GM18526 (cell line): ENCODE results near the gene ATG4B.

Experiments used
- POLR2A ChIP-seq: IDR thresholded peaks from 3 replicates; pipeline ENCODE4 v1.6.1; 2011; ENCODE audit not compliant: insufficient read length; ENCODE audit errors: extremely low read depth

The ATG4B gene

DNA sequence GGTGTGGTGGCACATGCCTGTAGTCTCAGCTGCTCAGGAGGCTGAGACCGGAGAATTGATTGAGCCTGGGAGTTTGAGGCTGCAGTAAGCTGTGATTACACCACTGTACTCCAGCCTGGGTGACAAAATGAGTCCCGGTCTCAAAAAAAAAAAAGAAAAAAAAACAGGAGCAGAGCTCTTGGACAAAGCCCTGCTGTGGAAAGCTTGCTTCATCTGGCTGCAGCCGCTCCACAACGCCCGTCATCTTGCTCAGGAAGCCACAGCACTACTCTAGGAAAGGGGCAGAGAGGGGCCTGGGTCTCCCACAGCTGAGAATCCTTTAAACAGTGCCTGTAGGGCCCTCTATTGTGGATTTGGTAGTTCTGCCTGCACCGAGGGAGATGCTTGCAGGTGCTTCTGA lies 11.0 kb downstream of the ATG4B start:
- no peak for TF ChIP-seq POLR2A

DNA sequence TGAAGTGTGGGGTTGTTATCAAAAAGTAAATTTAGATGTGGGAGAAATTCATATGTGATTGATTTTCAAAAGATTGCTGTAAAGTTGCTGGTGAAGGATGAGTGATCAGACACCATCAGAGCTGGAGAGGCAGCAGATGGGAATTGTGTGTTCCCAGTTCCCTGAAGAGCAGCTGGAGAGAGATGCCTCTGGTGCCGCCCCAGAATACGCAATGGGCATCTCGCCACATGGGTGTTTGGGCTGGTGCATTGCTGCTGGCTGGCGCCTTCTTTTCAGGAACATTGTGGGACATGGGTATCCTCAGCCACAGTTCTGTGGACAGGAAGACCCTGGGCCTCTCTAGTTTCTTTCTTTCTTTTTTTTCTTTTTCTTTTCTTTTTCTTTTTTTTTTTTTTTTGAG lies 11.9 kb downstream of the ATG4B start:
- no peak for TF ChIP-seq POLR2A

DNA sequence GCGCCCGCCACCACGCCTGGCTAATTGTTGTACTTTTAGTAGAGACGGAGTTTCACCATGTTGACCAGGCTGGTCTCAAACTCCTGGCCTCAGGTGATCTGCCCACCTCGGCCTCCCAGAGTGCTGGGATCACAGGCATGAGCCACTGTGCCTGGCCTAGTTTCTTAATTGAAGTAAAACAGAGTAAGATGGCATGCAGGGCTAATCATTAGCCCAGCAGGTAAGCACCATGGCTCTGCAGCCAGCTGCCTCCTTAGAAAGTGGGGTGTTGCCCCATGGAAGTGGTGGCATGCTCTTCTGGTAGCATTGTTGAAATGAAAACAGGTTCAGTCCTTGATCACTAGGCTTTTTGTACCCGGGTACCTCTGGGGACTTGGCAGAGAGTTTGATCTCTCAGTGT lies 12.4 kb downstream of the ATG4B start:
- no peak for TF ChIP-seq POLR2A

DNA sequence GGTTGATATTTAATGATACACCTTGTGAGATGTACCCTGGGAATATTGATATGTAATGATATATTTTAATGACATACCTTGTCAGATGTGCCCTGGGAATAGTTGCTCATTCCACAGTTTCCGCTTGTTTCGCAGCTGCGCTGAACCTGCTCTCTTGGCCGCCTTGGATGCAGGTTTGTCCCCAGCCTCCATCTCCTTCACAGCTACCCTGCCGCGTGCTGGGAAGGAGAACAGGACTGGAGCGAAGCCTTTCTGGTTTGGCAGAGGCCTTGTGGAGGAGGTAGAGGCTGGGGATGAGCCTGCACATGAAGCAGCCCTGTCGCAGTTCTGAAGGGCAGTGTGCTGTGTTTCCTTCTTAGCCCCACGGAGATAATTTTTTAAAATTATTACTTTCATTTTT lies 14.6 kb downstream of the ATG4B start:
- no peak for TF ChIP-seq POLR2A

DNA sequence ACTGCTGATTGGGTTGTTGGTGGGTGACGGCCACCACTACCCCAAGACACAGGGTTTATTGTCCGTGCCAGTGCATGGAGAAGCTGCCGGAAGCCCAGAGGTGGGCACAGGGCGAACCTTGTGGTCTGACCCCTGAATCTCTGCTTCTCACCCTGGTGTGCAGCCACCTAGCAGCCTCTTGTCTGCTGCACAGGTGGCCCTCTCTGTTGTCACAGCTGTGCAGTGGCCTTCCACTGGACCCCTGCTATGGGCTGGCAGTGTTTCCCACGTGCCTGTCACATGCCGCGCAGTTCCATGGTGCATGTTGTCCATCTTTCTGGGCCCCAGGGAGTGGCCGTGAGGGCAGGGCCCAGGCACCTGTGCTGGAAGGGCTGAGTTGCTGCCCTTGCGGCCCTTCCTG lies 15.2 kb downstream of the ATG4B start:
- no peak for TF ChIP-seq POLR2A

DNA sequence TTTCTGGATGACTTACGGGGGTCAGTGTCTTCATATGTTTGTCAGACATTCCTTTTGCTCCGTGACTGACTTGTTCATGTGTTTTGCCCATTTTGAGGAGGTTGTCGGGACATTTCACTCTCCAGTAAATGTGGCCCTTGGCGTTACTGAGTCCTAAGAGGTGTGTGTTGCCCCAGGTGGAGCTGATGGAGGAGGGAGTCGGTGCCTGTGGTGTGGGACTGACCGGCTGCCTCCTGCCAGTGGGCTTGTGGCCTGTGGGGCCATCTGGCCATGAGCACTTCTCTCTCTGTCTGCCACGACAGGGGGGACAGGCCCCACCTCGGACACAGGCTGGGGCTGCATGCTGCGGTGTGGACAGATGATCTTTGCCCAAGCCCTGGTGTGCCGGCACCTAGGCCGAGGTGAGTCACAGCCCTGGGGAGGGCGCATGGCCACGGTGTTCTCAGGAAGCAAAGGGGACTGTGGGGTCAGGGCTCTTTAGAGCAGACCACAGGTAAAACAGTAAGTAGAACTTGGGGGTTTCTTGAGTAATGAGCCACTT lies 15.8 kb downstream of the ATG4B start:
- no peak for TF ChIP-seq POLR2A

DNA sequence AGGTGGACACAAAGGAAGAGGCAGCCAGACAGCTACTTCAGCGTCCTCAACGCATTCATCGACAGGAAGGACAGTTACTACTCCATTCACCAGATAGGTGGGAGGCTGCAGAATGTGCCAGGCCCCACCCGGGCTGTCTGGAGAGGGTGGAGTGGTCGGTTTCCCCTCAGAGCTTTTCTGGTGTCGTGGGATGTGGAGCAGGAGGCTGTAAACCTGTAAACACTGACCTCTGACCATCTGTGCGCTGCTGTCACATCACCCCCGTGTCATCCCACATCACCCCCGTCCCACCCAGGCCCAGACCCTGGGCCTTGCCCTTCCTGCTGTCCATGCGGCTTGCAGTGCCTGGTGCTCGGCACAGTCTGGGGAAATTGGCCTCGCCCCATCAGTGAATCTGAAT lies 17.1 kb downstream of the ATG4B start:
- no peak for TF ChIP-seq POLR2A

DNA sequence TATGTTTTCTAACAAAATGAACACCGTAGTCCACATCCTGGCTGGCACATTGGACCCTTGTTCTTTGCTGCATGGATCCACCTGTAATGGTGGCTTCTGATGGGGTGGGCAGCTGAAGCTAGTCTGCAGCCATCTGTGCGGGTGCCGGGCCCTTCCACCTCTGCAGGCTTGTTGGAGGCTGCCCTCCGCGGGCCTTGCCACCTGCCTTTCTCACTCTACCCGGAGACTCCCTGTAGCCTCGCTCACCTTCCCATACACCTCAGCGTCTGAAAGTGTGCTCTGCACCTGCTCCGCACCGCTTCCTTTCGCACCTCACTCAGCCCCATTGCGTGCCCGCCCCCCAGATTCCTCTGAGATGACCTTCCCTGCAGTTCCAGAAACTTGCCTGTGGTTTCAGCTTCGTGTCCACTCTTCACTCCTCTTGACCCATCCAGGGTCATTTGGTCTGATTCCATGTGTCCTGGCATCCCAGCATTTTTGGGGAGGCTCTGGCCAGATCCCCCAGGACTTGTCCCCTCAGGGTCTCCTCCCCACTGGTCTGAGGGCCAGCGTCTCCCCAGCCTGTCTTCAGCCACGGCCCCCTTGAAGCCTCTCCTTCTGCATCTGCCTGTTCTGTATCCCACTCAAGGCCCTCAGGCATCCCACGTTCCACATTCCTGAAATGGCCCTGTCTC lies 18.2 kb downstream of the ATG4B start:
- TF ChIP-seq POLR2A, result no peak

DNA sequence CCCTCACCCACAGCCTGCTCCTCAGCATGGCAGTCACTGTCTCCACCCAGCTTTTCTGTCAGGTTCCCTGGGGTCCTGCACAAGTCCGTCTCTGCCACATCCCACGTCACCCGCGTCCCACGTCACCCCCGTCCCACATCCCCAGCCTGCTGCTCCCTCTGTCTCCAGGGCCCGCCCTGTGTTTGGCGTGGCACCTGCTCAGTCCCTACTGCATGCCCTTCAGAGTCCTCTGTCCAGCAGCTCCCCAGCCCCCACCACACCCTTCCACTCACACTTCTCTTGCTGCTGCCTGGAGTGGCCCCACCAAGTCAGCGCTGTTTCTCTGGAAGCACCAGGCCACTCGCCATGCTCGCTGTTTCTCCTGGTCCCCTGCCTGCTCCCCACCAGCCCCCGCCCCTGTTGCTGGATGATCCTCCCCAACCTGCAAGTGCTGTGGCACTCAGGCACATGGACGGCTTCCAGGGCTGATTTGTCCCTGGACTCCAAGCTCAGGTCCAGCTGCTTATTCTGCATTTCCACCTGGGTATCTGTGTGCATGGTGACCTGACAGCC lies 18.8 kb downstream of the ATG4B start:
- TF ChIP-seq POLR2A, result no peak

DNA sequence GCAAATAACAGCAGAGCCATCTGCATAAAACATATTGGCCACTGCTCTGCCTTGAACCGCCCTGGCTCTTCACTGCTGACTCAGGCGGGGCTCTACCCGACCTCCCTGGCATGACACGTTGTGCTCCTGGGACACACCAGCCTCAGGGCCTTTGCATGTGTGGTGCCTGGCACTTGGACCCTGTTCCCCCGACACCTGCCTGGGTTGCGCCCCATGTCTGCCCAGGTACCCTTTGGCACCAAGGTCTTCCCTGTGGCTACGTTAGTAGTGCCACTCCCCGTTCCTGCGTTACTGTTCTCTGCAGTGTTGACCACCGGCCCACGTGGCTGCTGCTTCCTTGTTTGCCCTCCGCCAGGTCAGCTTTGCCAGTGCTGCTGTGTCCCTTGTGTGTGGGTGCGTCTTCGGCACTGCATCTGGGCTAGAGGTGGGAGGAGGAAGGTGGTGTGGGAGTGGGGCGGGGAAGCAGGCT lies 20.3 kb downstream of the ATG4B start:
- no peak for TF ChIP-seq POLR2A

DNA sequence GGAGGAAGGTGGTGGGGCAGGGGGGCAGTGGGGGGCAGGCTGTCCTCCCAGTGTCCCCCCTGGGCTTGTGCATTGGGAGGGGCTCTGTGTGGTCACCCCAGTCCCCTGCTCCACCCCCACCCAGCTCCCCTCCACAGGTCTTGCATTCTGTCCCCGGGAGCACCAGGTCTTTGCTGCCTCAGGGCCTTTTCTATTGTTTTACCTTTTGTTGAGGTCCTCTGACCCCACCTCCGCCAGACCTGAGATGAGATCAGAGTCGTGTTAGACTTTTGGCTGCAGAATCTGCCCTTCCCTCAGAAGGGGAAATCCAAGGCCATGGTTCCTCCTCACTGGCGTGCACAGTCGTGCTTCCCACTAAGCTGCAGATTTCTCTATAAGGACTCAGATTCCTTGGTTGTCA lies 20.8 kb downstream of the ATG4B start:
- no peak for TF ChIP-seq POLR2A

DNA sequence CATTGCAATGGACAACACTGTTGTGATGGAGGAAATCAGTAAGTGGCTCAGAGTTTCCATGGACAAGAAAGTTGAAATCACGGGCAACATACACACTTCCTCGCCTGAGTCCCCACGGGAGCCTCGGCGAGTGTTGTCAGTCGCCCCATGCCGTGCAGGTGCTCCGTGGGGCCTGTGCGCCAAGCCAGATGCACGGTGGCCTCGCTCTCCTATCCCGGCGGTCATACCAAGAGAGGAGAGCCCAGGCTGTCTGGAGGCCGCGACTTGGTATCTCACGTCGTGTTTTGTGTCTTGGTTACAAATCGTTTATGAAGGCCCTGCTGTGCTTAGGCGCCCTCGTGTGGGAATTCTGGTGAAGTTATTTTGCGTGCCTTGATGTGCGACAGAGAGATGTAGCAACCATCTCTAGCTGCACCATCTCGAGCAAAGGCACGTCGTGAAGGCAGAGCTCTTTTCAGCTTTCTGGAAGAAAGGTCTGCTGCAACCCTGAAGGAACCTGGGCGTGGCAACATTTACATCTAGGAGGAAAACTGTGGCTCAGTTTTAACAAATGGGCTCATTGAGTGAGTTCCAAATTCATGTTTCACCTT lies 21.8 kb downstream of the ATG4B start:
- no peak for TF ChIP-seq POLR2A

DNA sequence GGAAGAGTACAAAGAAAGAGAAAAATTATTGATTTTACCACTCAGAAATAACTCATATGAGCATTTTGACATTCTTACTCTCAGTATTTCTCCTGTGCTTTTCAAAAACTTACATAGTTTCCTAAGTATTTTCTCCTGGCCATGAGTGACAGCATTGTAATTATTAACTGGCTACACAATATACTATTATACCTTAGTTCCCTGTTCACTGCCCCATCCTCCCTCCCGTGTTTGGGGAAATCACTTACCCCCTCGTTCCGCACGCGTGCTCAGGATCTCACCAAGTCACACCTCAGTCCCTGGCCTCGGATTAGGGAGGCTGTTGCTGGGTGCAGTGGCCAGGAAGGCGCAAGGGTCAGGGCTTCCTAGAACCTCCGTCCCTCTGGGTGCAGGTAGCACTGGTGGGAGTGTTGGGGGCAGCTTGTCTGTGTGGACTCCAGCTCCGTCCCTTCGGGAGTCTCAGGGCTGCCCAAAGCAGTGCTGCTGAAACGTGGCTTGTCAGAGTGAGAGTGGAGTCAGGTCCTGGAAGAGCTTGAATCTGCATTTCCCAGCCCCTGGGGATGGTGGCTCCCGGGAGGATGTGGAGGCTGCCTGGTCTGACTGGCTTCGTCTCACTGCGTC lies 23.2 kb downstream of the ATG4B start:
- no peak for TF ChIP-seq POLR2A

DNA sequence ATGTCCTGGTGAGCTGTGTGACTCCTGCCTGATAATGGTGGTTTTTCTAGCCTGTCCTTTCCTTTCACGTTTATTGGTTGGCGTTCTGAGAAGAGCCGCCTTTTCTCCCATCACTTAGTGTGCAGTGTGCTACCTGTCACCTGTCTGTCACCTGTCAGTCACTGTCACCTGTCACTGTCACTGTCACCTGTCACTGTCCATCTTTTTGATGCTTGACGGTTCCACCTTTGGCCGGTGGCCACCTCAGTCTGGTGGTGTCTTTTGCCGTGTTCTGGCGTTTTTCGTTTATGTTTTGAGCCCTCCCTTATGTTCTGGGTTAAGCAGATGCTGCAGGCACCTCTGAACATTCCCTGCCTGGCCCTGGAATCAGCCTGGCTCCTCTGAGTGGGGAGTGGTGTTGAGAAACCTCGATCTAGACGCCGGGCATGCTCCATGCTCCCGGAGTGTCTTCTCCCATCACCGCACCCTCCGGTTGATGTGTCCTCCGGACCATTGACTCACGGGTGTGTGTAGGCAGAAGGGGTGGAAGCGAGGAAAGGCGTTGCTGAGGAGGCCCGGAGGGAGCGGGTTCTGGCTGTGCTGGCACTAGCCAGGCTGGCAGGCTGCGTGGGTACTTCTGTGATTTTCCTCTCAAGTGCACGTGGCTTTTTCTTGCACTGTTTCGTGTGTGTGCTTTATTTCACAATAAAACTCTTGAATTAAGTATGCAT lies 28.4 kb downstream of the ATG4B start:
- TF ChIP-seq POLR2A, result no peak

DNA sequence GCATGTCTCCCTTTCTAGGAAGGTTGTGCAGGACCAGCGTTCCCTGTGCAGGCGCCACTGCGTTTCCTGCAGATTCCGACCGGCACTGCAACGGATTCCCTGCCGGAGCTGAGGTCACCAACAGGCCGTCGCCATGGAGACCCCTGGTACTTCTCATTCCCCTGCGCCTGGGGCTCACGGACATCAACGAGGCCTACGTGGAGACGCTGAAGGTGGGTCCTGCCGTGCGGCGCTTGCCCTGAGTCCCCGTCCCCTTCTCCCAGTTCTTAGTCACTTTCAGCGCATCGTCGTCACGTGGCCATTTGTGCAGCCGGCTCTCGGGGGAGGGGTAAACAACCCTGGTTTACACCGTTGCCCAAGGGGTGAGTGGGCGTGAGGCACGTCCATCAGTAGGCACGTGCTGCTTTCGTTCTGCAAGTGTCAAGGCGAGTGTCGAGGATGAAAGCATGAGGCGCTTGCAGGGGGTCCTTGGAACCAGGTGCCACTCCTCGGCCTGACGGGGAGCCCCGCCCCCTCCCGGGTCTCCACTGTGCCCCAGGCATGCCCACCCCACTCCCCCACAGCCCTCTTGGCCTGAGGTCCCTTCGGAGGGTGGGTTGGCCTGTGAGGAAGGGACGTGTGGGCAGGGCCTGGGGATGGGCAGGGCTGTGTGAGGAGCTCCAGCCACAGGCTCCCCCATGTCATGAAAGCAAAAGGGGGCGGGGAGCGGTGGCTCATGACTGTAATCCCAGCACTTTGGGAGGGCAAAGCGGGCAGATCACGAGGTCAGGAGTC lies 29.3 kb downstream of the ATG4B start:
- TF ChIP-seq POLR2A, result no peak
